K562 (cell line): Measurements from ENCODE around the gene SLC39A3. TPM values are rescaled to one million over a fixed set of nuclear protein-coding genes. Genes with fewer than 3 reads are reported as not detected.

Source experiments
- BCOR ChIP-seq: fragments of 450-650 bp; IDR thresholded peaks from 2 replicates; pipeline ENCODE4 v1.6.1; 2016
- DACH1 ChIP-seq: fragments of 450-650 bp; IDR thresholded peaks from 2 replicates; pipeline ENCODE4 v1.6.1; 2018; ENCODE audit not compliant: partially characterized antibody
- GATA2 ChIP-seq: sonication (generic); formaldehyde crosslinking; IDR thresholded peaks from 2 replicates; pipeline ENCODE4 v1.4.0; 2020; ENCODE audit warnings: mild to moderate bottlenecking, missing genetic modification reagents
- L3MBTL2 ChIP-seq: fragments of 450-650 bp; IDR thresholded peaks from 2 replicates; pipeline ENCODE4 v1.6.1; 2016; ENCODE audit warnings: mild to moderate bottlenecking, moderate library complexity
- MAX ChIP-seq: sonication (generic); formaldehyde crosslinking; IDR thresholded peaks from 2 replicates; pipeline ENCODE4 v1.9.0; 2022; ENCODE audit warnings: mild to moderate bottlenecking, missing genetic modification reagents
- MEIS2 ChIP-seq: fragments of 450-650 bp; IDR thresholded peaks from 2 replicates; pipeline ENCODE4 v1.6.1; 2014; ENCODE audit warnings: mild to moderate bottlenecking; ENCODE audit not compliant: partially characterized antibody
- NR4A1 ChIP-seq, 2 experiments: fragments of 250-450 bp in 1 of 2; fragments of 450-650 bp in 1 of 2; sonication (Bioruptor Pico) in 1 of 2; IDR thresholded peaks; 2 replicates each; pipeline versions ENCODE4 v1.4.0 to v1.6.1; 2016 to 2020; ENCODE audit warnings: mild to moderate bottlenecking in 2 of 2, missing compliant biosample characterization in 1 of 2, missing genetic modification characterization in 1 of 2, moderate library complexity in 1 of 2
- SMC3 ChIP-seq: conservative IDR thresholded peaks from 2 replicates; pipeline ENCODE4 v1.6.1; 2011; ENCODE audit warnings: low read depth, low read length, improper control_type of control experiment; ENCODE audit not compliant: insufficient read depth
- TAF7 ChIP-seq: fragments of 450-650 bp; IDR thresholded peaks from 2 replicates; pipeline ENCODE4 v1.6.1; 2016; ENCODE audit warnings: missing genetic modification characterization, missing compliant biosample characterization
- TBL1XR1 ChIP-seq, 2 experiments: IDR thresholded peaks; 2 replicates each; pipeline ENCODE4 v1.6.1; 2012; ENCODE audit warnings: improper control_type of control experiment in 2 of 2, low read length in 2 of 2, mild to moderate bottlenecking in 1 of 2
- TRIM24 ChIP-seq, 2 experiments: fragments of 450-650 bp; IDR thresholded peaks; 2 replicates each; pipeline ENCODE4 v1.6.1; 2016
- ZNF263 ChIP-seq: sonication (generic); formaldehyde crosslinking; IDR thresholded peaks from 2 replicates; pipeline ENCODE4 v1.8.0; 2022; ENCODE audit warnings: mild to moderate bottlenecking, missing genetic modification reagents, borderline replicate concordance
- polyA plus RNA-seq, 8 experiments: library from polyadenylated mRNA; depleted of rRNA in 4 of 8; stranded (reverse) in 5 of 8; unstranded in 3 of 8; fragments of >200 nt; fragmentation: Nextera tagmentation in 2 of 8; fragmentation: Illumina TruSeq in 1 of 8; extraction: Ambion mirVana in 2 of 8; extraction: Trizol in 1 of 8; gene quantifications; 2 replicates each; pipeline versions ENCODE4 v1.2.1 to v1.2.3, GENCODE V29; 2011 to 2014; ENCODE audit warnings: inconsistent platforms in 1 of 8, missing spikeins in 1 of 8
- total RNA-seq, 7 experiments: library from RNA; depleted of rRNA in 6 of 7; stranded (reverse); fragments of >200 nt in 6 of 7; fragmentation: Illumina TruSeq in 2 of 7; extraction: Trizol in 2 of 7; gene quantifications; 2 replicates each; pipeline versions ENCODE4 v1.2.1 to v1.2.3, GENCODE V29; 2011 to 2021; ENCODE audit warnings: low replicate concordance in 1 of 7
- TF ChIP-seq, protein P1 (sequence below): sonication (generic); formaldehyde crosslinking; IDR thresholded peaks from 2 replicates; pipeline ENCODE4 v1.8.0; 2022; ENCODE audit warnings: mild to moderate bottlenecking, missing genetic modification reagents
- TF ChIP-seq, protein P2 (sequence below): sonication (generic); formaldehyde crosslinking; IDR thresholded peaks from 2 replicates; pipeline ENCODE4 v1.8.1; 2023; ENCODE audit warnings: mild to moderate bottlenecking, missing genetic modification reagents
- TF ChIP-seq, protein P3 (sequence below): fragments of 250-450 bp; sonication (Bioruptor Pico); IDR thresholded peaks from 2 replicates; pipeline ENCODE4 v1.8.0; 2022; ENCODE audit warnings: moderate library complexity, mild to moderate bottlenecking, inconsistent platforms
- TF ChIP-seq, protein P4 (sequence below): IDR thresholded peaks from 2 replicates; pipeline ENCODE4 v1.6.1; 2014; ENCODE audit warnings: antibody characterized with exemption
- TF ChIP-seq, protein P5 (sequence below), 2 experiments: IDR thresholded peaks in 1 of 2; conservative IDR thresholded peaks in 1 of 2; 2 replicates each; pipeline ENCODE4 v1.6.1; 2016; ENCODE audit warnings: low read depth in 2 of 2, mild to moderate bottlenecking in 1 of 2, missing compliant biosample characterization in 1 of 2, missing genetic modification characterization in 1 of 2, moderate library complexity in 1 of 2
- TF ChIP-seq, protein P6 (sequence below), 3 experiments: IDR thresholded peaks in 2 of 3; conservative IDR thresholded peaks in 1 of 3; 2 replicates each; pipeline ENCODE4 v1.5.1; 2011 to 2012; ENCODE audit warnings: low read length in 3 of 3, mild to moderate bottlenecking in 3 of 3, control low read depth in 2 of 3, improper control_type of control experiment in 1 of 3, inconsistent platforms in 1 of 3, low read depth in 1 of 3, mixed read lengths in 1 of 3, moderate library complexity in 1 of 3; ENCODE audit not compliant: insufficient read depth in 2 of 3

Gene SLC39A3
- total and polyA plus RNA-seq, 9 of the 15 experiments (the other 6 are each of a cell fraction or from before 2014, with no cell fraction given): 2.3 to 215 (median 127) TPM

GRCh38 chr19:2724148-2724557 lies 15.7 kb downstream of the SLC39A3 start (continued):
- TF ChIP-seq, protein P1, sequence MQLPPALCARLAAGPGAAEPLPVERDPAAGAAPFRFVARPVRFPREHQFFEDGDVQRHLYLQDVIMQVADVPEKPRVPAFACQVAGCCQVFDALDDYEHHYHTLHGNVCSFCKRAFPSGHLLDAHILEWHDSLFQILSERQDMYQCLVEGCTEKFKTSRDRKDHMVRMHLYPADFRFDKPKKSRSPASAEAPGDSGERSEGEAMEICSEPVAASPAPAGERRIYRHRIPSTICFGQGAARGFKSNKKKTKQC: peak; percentile 52; the same call in 1 of the 2 replicates
- TF ChIP-seq NR4A1 (CRISPR knock-in tag; IDR thresholded peaks at IDR 0.05) (no peak), NR4A1 (tag; IDR thresholded peaks at IDR 0.05) (no peak), L3MBTL2 (no peak), BCOR (0 out of 2 replicates have a peak, but pooled peaks have one; percentile 21), DACH1 (peak; percentile 100), MEIS2 (peak; percentile 84), TAF7 (tag) (no peak), TRIM24 (IDR thresholded peaks at IDR 0.05) (no peak), ZNF263 (CRISPR knock-in tag) (0 out of 2 replicates have a peak, but pooled peaks have one; percentile 2), GATA2 (CRISPR knock-in tag) (peak; percentile 72), TBL1XR1 (IDR thresholded peaks at IDR 0.05; ENCODE audit: low read length in 2 of 2) (no peak), SMC3 (no peak), MAX (CRISPR knock-in tag) (peak; percentile 75)
- TF ChIP-seq, protein P2, sequence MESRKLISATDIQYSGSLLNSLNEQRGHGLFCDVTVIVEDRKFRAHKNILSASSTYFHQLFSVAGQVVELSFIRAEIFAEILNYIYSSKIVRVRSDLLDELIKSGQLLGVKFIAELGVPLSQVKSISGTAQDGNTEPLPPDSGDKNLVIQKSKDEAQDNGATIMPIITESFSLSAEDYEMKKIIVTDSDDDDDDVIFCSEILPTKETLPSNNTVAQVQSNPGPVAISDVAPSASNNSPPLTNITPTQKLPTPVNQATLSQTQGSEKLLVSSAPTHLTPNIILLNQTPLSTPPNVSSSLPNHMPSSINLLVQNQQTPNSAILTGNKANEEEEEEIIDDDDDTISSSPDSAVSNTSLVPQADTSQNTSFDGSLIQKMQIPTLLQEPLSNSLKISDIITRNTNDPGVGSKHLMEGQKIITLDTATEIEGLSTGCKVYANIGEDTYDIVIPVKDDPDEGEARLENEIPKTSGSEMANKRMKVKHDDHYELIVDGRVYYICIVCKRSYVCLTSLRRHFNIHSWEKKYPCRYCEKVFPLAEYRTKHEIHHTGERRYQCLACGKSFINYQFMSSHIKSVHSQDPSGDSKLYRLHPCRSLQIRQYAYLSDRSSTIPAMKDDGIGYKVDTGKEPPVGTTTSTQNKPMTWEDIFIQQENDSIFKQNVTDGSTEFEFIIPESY (CRISPR knock-in tag): no peak
- TF ChIP-seq, protein P3, sequence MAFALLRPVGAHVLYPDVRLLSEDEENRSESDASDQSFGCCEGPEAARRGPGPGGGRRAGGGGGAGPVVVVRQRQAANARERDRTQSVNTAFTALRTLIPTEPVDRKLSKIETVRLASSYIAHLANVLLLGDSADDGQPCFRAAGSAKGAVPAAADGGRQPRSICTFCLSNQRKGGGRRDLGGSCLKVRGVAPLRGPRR (CRISPR knock-in tag): no peak
- TF ChIP-seq, protein P4, sequence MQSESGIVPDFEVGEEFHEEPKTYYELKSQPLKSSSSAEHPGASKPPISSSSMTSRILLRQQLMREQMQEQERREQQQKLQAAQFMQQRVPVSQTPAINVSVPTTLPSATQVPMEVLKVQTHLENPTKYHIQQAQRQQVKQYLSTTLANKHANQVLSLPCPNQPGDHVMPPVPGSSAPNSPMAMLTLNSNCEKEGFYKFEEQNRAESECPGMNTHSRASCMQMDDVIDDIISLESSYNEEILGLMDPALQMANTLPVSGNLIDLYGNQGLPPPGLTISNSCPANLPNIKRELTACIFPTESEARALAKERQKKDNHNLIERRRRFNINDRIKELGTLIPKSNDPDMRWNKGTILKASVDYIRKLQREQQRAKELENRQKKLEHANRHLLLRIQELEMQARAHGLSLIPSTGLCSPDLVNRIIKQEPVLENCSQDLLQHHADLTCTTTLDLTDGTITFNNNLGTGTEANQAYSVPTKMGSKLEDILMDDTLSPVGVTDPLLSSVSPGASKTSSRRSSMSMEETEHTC: no peak
- TF ChIP-seq, protein P5, sequence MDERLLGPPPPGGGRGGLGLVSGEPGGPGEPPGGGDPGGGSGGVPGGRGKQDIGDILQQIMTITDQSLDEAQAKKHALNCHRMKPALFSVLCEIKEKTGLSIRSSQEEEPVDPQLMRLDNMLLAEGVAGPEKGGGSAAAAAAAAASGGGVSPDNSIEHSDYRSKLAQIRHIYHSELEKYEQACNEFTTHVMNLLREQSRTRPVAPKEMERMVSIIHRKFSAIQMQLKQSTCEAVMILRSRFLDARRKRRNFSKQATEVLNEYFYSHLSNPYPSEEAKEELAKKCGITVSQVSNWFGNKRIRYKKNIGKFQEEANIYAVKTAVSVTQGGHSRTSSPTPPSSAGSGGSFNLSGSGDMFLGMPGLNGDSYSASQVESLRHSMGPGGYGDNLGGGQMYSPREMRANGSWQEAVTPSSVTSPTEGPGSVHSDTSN (CRISPR knock-in tag; IDR thresholded peaks at IDR 0.05; ENCODE audit: low read depth): no peak
- TF ChIP-seq, protein P5 (tag; conservative IDR thresholded peaks at IDR 0.05; ENCODE audit: low read depth): peak; percentile 89
- TF ChIP-seq, protein P6, sequence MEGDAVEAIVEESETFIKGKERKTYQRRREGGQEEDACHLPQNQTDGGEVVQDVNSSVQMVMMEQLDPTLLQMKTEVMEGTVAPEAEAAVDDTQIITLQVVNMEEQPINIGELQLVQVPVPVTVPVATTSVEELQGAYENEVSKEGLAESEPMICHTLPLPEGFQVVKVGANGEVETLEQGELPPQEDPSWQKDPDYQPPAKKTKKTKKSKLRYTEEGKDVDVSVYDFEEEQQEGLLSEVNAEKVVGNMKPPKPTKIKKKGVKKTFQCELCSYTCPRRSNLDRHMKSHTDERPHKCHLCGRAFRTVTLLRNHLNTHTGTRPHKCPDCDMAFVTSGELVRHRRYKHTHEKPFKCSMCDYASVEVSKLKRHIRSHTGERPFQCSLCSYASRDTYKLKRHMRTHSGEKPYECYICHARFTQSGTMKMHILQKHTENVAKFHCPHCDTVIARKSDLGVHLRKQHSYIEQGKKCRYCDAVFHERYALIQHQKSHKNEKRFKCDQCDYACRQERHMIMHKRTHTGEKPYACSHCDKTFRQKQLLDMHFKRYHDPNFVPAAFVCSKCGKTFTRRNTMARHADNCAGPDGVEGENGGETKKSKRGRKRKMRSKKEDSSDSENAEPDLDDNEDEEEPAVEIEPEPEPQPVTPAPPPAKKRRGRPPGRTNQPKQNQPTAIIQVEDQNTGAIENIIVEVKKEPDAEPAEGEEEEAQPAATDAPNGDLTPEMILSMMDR (IDR thresholded peaks at IDR 0.05 in 2 of 3, conservative IDR thresholded peaks at IDR 0.05 in 1 of 3; ENCODE audit: insufficient read depth in 2 of 3, low read depth in 1 of 3, low read length in 3 of 3): peak; percentile 0 to 27 (median 18); a peak in 2 of 6 replicates
